HG03521 (cell line): Measurements from ENCODE around the gene NDST1.

Source experiments
- ATAC-seq: cut with Tn5 transposase; IDR thresholded peaks from one replicate; pipeline ENCODE4 v1.9.1; 2021; ENCODE audit warnings: mild to moderate bottlenecking, moderate library complexity; ENCODE audit not compliant: unreplicated experiment

NDST1 gene

GRCh38 chr5:150561571-150562275, 53.8 kb downstream of the NDST1 start:
- no peak for ATAC-seq

- no peak for ATAC-seq
Measured at GRCh38 chr5:150562832-150563231, 54.9 kb downstream of the NDST1 start.

DNA sequence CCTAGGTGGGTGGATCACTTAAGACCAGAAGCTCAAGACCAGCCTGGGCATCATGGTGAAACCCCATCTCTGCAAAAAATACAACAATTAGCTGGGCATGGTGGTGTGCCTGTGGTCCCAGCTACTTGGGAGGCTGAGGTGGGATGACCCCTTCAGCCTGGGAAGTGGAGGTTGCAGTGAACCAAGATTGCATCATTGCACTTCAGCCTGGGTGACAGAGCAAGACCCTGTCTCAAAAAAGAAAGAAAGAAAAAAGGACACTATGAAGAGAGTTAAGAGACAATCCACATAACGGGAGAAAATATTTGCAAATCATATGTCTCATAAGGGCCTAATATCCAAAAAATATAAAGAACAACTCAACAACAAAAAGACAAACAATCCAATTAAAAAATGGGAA, 57.9 kb downstream of the NDST1 start:
- ATAC-seq: no peak

- ATAC-seq: no peak
Measured at GRCh38 chr5:150567031-150567717, 59.2 kb downstream of the NDST1 start.

DNA sequence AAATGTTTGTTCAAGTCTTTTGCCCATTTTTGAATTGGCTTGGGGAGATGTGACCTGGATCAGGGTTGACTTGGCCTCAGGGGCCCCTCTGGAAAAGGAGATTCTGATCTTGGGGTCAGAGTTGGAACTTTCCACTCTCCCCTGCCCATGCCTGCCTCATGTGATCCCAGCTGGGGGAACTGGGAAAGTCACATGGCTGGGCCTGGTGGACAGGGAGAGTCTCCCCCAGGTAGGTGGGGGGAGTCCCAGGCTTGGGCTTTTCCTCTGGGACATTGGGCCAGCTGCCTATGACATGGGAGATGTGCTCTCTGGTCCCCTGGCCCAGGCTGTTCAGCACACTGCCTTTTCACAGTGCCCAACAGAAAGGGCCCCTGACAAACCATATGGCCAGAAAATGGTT, 60.7 kb downstream of the NDST1 start:
- ATAC-seq: no peak

DNA sequence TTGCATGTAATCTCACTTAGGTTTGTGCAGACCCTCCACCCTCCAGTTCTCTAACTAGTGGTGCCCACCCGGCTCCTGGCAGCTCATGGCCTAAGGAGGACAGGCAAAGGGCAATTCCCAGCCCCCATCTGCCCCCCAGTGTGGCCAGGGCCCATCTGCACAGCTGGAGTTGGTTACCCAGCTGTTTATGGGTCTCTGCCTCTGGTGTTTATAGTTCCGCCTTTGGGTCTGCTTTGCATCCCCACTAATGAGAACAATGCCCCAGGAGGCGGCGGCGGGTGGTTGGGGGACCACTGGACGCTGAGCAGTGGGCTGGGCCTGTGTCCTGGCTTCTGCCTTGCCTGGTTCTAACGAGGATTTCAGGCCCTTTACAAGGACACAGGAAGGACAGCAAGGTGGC, 62.4 kb downstream of the NDST1 start:
- ATAC-seq: no peak

GRCh38 chr5:150571836-150572235, 63.9 kb downstream of the NDST1 start:
- ATAC-seq: no peak

- ATAC-seq: no peak
Measured at GRCh38 chr5:150573216-150573615, 65.3 kb downstream of the NDST1 start.

DNA sequence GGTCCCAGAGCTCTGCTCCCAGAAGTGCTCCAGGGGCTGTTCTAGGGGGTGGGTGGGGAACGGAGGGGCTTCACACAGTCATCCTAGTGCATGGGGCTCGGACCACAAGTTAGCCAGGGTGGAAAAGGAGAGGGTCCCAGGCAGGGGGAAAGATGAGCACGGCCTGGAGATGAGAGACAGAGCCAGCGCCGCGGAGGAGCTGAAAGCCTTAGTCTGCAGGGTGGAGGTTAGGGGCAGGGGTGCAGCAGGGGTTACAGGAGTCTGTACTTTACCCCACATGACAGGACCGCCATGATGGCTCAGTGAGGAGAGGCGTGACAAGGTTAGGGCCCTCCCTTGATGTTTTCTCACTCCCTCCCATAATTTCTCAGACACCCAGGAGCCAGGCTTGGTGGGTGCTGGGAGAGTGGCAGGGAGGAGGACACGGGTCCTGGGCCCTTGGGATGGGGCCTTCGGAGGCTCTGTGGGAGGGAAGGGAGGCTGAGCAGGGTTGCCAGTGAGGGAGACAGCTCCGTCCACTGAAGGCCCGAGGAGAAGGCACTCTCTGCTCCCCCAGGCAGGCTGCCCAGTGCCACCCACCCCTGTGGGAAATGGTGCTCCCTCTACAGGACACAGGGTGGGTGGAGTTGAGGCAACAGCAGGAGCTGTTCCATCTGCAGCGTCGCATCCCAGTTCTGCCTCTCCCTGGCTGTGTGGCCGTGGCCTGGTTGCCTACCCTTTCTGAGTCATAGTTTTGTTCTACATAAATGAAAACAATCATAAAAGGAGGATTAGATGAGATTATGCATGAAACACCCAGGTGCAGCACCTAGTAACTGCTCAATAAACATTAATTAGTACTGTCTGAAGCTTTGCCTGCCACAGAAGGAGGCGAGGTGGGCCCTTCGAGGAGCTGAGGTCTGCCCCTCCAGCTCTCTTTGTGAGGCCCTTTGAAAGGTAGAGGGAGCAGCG, 66.2 kb downstream of the NDST1 start:
- no peak for ATAC-seq

- no peak for ATAC-seq
Measured at GRCh38 chr5:150574818-150575547, 67.1 kb downstream of the NDST1 start.

GRCh38 chr5:150575745-150576448, 68.0 kb downstream of the NDST1 start:
- no peak for ATAC-seq

- ATAC-seq: no peak
Measured at GRCh38 chr5:150576449-150576949, 68.6 kb downstream of the NDST1 start.

GRCh38 chr5:150577378-150578139, 69.6 kb downstream of the NDST1 start:
- no peak for ATAC-seq

GRCh38 chr5:150578781-150579461, 71.0 kb downstream of the NDST1 start:
- ATAC-seq: no peak

DNA sequence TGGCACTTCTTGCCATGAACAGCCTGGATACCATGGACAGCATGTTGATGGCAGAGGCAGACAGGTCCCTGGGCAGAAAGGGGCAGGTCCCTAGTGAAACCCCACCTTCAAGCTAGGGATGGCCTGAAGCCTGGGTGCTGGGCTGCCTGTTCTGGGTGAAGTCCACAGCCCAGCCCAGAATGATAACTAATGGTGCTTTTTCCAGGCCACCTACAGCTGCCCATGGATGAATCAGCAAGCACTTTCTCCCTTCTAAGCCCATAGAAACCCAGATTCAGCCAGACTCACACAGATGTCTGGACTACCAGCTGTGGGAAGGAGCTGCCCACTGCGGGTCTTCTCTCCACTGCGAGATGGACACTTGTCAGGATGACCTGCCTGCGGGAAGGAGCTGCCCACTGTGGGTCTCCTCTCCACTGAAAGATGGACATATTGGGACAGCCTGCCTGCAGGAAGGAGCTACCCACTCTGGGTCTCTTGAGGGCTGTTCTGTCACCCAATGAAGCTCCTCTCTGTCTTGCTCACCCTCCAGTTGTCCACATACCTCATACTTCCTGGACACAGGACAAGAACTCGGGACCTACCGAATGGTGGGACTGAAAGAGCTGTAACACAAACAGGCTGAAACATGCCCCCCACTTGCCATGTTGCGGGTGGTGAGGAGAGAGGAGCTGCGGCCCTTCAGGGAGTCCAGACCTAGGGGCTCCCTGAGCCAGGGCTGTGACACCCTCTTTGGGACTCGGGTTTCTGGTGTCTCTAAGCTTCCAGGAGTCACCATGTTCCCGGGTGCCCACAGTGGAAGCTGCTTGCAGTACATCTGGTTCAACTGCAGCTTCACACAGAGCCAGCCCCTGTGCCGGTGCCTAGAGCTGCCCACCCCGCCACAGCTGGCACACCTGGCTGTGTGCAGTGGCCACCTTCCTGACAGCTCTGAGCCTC, 71.8 kb downstream of the NDST1 start:
- ATAC-seq: no peak

DNA sequence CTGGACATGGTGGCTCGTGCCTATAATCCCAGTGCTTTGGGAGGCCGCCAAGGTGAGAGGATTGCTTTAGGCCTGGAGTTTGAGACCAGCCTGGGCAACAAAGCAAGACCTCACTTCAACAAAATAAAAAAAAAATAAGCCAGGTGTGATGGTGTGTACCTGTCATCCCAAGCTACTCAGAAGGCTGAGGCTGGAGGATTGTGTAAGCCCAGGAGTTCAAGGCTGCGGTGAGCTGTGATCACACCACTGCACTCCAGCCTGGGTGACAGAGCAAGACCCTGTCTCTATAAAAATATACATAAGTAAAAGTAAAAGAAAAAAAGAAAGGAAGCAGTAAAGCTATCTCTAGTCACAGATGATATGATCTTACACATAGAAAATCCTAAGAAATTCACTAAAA, 73.0 kb downstream of the NDST1 start:
- ATAC-seq: no peak

DNA sequence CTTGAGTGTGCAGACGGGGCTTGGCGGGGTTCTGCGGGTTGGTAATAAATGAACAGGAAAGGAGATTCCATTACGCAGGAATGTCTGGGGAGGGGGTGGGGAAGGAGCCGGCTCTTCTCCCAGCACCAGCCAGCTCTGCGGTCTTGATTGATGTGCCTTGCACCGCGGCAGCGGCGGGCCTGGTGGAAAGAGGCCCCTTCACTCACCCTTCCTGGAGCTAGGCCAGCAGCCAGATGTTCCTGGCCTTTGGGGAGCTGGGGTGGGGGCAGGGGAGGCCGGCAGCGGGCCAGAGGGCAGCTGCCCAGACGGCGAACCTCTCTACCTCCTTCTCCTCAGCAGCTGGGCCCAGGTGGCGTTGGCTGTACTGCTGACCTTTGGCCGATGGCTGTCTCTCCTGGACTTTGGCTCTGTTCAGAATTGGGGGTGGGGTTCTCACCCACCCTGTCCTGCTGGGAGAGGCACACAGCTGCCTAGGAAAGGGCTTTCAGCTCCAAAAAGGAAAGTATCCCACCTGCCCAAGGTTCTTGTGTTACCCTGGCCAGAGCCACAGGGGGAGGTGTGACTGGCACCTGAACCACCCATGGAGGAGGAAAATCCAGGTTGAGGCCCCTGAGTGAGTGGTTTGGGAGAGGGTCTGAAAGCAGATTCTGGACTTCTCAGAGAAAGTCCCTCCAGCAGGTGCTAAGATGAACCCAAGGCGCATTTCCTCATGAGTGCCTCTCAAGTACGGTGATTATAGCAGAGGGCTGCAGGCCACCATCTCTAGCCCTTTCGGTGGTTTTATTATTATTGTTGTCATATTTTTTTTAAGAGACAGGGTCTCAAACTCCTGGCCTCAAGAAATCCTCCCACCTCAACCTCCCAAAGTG, 74.5 kb downstream of the NDST1 start:
- no peak for ATAC-seq
